ENCODE data around the gene ELP4.

ELP4 gene

GRCh38 chr11:31812383-31813381 lies 303.1 kb downstream of the ELP4 start:
- no peak for DNase-seq (ENCODE audit: low spot score)

- no peak for DNase-seq (ENCODE audit: low spot score)
Measured at GRCh38 chr11:31813391-31814175, 304.0 kb downstream of the ELP4 start.

DNA sequence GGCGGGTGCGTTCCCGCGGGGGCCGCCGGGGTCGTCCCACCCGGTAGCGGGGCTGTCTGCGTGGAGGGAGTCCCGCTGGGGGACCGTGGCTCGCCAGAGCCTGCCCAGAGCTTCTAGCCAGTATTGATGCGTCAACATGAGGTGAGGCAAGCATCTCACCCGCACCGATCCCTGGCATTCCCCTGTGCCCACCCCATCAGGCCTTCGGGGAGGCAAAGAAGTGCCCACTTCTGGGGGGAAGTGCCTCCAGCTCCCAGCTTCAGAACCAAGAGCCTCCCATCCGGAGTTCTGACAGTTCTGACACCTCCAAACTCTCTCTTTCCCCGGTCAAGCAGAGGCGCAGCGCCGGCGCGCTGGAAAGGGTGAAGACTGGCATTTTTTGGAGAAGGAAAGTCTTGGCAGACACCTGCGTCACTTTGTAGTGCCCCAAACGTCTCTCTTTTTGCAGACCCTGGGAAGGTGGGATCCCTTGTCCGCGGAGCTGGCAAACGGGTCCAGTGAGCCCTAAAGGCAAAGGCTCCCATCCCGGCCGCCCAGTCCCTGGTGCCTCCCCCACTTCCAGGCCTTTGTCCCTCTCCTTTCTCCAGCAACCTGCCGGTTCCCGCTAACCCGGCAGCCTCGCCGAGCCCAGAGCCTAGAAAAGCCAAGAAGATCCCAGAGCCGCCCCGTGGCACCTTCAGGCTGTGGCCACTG lies 304.8 kb downstream of the ELP4 start:
- no peak for DNase-seq (ENCODE audit: low spot score)

DNA sequence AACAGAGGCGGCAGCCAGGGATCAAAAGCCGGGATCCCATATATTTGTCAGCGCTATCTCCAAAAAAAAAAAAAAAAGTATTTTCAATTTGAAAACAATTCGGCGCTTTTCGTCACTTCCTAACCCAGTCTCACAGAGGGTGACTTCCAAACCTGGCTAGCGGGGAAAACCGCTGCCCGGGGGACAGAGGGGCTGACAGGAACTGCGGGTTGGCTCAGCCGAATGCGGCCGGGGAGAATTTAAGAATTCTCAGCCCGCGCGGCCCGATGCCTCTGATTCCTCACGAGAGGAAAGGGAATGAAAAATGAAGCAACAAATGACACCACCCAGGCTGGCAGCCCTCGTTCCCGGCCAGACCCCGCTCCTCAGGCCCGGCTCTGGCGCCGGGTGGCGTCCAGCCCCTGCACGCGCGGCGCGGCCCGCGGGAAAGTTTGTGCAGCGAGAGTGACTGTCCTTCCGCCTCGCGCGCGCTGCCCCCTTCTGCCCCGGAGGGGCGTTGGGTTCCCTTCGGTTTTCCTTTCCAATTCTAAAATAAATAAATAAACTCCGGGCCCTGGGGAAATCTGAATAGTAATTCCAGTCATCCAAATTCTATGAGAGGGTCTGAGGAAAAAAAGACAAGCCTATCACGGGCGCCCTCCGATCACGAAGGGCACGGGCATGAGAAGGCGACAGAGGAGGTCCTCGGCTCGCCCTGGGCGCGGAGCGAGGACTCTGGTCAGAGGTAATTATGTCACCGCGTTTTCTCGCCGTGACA lies 306.3 kb downstream of the ELP4 start:
- no peak for DNase-seq (ENCODE audit: low spot score)

DNA sequence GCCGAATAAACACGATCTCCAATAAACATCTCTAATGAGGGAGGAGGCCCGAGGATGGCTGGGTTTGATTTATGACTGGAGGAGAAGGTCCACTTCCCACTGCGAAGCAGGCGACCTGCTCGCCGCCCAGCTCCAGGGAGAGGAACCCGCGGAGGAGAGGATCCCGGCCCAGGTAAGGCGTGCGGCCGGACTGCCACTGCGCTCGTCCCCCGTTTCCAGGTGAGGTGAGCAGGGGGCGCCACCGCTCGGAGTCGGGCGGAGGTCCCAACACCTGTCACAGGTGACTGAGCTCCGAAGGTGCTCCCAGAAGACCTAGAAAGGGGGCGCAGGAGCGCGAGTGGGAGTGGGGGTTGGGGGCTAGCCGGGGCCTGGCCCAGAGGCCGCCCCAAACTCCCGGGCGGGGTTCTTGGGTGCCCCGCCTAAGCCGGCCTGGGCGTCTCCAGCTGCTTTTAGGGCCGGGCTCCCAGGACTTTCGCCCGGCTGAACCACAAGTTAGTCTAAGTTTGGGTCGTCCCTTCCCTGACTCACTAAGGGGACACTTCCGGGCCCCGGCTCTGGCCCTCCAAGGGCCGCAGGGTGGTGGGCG lies 307.0 kb downstream of the ELP4 start:
- no peak for DNase-seq (ENCODE audit: low spot score)

DNA sequence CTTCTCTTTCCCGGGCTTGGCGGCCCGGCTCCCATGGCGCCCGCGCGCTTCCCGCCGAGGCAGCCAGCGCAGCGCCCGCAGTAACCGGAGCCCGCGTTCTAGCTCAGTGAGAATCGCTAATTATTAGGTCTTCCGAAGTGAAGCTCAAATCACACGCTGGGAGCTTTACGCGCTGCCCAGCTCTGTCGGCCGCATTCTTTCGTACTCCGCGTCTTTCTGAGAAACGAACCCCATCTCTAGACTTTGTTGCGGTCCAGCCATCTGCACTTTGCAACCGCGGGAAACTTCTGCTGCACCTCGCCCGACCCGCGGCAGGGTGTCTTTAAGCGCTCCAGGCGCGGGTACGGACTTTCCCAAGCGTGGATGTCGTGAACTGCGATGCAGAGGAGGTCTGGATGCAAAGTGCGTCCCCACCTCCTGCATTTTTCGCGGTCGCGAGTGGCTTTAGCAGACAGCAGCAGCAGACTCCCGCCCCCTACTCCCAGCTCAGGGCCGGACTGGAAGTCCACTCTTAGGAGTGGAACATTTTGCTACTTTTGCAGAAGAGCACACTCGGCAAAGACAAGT lies 307.6 kb downstream of the ELP4 start:
- DNase-seq (ENCODE audit: low spot score), result no peak

DNA sequence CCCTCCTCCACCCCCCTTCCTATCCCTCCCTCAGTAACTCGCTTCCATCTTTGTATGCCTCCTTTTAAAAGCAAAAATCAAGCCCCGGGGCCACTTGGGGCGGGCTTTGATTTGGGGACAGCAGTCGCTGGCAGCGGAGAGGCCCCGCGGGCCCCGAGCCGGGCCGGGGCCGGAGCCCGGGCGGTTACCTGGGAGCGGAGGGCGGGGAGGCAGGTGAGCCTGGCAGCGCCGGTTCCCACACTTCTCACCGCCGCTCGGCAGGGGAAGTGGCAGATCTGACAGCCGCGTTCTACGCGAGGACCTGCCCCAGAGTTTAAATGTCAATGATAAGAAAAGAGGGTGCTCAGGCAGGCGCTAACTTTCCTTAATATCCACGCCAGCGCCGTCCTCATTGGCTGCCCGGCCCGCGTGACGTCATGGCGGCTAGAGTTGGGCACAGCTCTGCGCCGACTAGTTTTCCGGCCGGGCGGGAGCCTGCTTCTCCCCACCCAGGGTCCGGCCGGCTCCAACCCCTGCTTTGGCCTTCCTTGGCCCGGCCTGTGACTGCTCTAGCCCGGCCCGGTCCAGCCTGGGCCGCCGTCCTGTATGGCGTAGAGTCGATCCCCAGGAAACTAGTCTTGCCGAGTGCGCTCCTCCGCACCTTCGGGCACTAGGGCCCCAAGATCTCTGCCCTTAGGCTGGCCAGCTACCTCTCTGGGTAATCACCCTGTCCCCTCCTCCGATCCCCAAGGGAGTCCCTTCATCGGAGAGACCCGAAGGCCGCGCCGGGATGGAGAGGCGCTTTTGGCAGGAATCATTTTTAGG lies 308.3 kb downstream of the ELP4 start:
- no peak for DNase-seq (ENCODE audit: low spot score)

DNA sequence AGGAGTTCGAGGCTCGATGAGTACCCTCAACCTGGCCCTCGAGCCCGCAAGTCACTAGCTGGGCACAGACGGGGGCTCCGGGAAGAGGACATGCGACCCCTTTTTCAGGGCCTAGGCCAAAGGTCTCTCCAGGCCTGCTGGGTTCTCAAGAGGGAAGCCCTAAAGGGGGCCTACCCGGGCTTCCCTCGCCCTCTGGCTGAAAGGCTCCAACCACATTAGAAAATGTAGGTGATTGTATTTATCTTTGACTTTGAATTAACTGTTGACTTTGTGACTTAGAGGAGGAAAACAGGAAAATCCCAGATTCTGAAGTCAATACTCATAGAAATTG lies 308.8 kb downstream of the ELP4 start:
- no peak for DNase-seq (ENCODE audit: low spot score)

DNA sequence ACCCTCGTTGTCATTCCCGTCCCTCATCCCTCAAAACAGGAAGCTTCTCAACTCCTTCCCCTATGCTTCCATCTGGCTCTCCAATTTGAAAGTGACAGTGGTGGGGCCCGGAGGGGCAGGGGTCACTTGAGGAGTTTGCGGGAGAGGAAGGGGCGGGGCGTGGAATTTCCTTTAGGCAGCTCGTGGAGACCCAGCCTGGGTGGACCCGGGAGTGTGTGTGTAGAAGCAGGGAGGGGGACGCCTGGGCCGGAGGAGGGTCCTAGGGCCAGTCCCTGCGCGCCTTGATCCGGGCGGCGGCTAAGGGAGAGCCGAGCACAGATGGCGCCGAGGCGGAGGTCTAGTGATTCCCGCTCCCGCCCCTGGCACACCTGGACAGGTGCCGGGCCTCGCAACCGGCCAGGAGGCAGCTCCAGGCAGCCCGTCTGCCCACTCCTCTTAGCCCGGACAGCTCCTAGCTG lies 309.3 kb downstream of the ELP4 start:
- DNase-seq (ENCODE audit: low spot score), result no peak

DNA sequence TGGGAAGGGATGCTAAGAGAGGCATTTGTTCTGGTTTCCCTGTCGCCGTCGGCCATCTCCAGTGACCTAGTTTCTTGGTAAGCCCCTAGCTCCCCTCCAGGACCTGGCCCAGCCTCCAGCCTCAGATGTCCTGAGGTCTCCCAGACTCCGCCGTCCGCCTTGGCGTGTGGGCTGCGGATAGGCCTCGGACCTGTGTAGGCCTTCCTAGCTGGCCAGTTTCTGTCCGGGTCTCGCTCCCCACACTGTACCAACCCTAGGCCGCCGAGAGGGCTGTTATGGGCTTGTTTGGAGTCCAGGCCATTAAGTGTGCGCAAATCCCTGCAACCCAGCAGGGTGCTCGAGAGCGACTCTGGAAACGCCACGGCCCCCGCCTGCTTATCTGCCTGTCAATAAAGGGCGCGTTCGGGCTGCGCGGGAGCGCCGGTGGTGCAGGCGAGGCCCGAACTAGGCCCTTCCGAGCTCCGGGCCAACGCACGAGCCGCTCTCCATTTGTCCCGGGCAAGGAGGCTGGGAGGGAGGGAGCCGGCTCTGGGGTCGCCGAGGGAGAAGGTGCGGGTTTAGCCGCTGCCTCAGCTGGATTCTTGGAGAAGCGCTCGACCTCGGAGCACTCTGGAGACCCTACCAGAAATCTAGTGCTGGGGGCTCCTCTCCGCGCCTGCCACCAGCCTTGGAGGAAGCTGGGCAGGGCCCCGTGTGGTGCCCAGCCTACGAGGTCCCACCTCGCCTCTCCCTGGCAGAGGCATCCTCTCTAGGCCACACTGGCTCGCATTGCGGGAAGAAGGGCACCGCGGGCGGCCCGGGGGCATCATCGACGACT lies 310.3 kb downstream of the ELP4 start:
- no peak for DNase-seq (ENCODE audit: low spot score)

DNA sequence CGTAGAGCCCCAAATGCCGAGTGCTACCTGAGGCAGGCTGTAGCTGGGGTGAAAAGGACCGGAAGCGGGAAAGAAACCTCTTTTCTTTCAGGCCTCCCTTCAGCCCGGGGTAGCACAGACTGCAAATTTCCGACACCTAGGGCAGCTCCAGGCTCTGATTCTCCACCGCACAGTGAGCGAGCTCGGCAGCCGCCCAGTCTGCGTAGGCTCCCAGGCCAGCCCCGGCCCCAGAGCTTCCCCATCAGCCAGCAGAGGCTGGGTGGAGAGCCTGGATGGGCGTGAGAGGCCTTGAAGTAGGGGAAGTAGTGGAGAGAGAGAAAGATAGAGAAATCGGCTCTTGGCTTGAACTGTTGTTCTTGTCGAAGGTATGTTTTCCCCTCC lies 310.9 kb downstream of the ELP4 start:
- DNase-seq (ENCODE audit: low spot score), result no peak

DNA sequence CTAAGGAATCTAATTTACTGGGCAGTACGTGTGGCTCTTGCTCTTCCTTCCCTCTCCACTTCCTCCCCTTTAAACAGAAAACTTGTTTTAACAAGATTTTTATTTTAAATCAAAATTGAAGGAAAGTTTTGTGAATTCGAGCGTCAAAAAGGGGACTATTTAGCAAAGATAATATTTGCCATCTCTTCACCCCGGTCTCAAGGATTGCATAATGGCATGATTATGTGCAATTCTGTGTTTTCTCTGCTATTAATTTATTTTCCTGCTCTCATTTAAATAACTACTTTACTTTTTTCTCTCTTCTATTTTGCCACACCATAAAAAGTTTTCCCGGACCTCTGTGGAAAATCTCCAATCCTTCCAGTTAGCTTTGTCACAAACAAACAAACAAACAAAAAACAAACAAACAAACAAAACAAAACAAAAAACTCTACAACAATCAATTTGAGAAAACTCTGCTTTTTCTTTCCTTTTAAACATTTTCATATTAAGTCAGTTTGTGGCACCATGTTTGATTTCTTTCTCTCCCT lies 311.7 kb downstream of the ELP4 start:
- no peak for DNase-seq (ENCODE audit: low spot score)

GRCh38 chr11:31821766-31822165 lies 312.2 kb downstream of the ELP4 start:
- DNase-seq (ENCODE audit: low spot score), result no peak

DNA sequence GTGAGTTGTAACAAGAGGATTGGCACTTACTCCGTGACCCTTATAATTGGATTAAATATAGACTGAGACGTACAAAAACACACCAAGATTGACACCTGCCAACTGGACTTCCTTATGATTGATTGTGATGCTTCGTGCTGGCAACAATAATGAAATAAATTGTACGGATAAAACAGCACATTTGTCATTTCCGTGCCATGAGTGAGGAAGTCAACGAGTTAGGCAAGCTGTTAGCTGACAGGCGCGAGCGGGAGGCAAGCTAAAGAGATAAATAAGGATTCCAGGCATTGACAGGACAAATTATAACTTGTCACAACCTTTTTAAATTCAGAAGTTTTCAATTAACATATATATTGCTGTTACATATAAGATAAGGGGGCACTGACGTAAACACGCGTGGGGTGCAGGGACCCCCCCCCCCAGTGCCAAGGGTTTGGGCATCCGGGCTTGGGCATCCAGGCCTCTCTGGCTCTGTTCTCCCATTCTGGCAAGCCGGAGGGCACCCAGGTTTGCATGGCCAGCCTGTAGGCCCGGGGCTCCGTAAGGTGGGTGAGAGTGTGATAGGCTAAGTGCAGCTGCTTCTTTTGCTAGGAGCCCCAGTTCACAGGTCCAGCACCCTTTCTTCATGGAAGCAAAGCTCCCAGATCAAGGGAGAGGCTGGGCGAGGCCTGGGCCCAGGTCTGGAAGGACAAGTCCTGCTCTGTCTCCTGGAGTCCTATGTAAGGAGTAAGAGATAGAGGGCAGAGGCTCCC lies 312.8 kb downstream of the ELP4 start:
- no peak for DNase-seq (ENCODE audit: low spot score)

GRCh38 chr11:31822927-31823643 lies 313.5 kb downstream of the ELP4 start:
- no peak for DNase-seq (ENCODE audit: low spot score)

- no peak for DNase-seq (ENCODE audit: low spot score)
Measured at GRCh38 chr11:31823644-31824331, 314.2 kb downstream of the ELP4 start.

DNA sequence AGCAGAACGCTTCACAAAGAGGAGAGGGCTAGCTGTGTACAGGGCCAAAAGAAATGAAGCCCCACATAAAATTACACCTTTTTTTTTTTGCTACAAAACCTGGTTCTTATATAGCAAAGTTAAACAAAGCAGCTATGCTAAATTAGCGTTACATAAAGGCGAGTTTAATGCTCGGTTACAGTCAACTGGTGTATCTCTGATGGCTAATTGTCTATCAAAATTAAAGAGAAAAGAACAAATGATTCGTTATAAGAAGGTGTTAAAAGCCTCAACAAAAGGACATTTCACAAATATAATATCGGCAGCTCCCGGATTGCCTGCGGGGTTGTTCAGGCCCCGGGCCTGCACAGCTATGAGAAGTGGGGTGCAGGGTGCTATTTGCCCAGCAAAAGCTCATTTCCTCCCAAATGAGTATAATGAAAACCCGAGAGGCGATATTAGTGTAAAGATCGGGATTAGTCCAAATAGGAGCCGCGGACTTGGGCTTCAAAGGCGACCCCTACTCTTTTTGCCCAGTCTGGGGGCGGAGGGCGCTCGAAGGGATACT lies 314.8 kb downstream of the ELP4 start:
- no peak for DNase-seq (ENCODE audit: low spot score)
